ENCODE results near the gene SLC25A45.

Gene SLC25A45

GRCh38 chr11:65386307-65387140 is 4.1 kb upstream of the SLC25A45 start, which contains the start of gene FRMD8:
Gene FRMD8, plus strand, starts transcription at chr11:65386637. Its CDS starts 400 bp downstream, at chr11:65387037.
- DNase-seq: peak; percentile 90 to 94

- DNase-seq: peak in 1 of 2 donors; percentile 13
These were observed 1.9 kb upstream of the SLC25A45 start for GRCh38 chr11:65384301-65384889.

- no peak for DNase-seq
These were observed 1.3 kb upstream of the SLC25A45 start for GRCh38 chr11:65383778-65384177.

- no peak for DNase-seq
These were observed 440 bp upstream of the SLC25A45 start for GRCh38 chr11:65382804-65383368.

- DNase-seq: peak; percentile 67 to 74
These were observed 772 bp downstream of the SLC25A45 start for GRCh38 chr11:65381716-65382032.

GRCh38 chr11:65380460-65381119 is 1.9 kb downstream of the SLC25A45 start:
- no peak for DNase-seq

GRCh38 chr11:65379698-65380459 is 2.6 kb downstream of the SLC25A45 start:
- no peak for DNase-seq

GRCh38 chr11:65378928-65379638 is 3.4 kb downstream of the SLC25A45 start:
- no peak for DNase-seq

- DNase-seq: peak; percentile 56 to 65
These were observed 4.1 kb downstream of the SLC25A45 start for GRCh38 chr11:65378208-65378927.

GRCh38 chr11:65377777-65378176 is 4.7 kb downstream of the SLC25A45 start:
- no peak for DNase-seq

- no peak for DNase-seq
These were observed 5.4 kb downstream of the SLC25A45 start for GRCh38 chr11:65377036-65377435.

GRCh38 chr11:65376138-65376713 is 6.2 kb downstream of the SLC25A45 start:
- no peak for DNase-seq

GRCh38 chr11:65375012-65375411 is 7.4 kb downstream of the SLC25A45 start:
- DNase-seq: no peak

- no peak for DNase-seq
These were observed 8.4 kb downstream of the SLC25A45 start for GRCh38 chr11:65373839-65374580.

- no peak for DNase-seq
These were observed 11.8 kb downstream of the SLC25A45 start for GRCh38 chr11:65370659-65371049.

GRCh38 chr11:65366340-65366773 is 16.1 kb downstream of the SLC25A45 start:
- peak; percentile 60 to 79 for DNase-seq

- no peak for DNase-seq
These were observed 18.7 kb downstream of the SLC25A45 start for GRCh38 chr11:65363770-65364169.

GRCh38 chr11:65362966-65363365 is 19.5 kb downstream of the SLC25A45 start:
- no peak for DNase-seq

- peak; percentile 64 to 87 for DNase-seq
These were observed 20.0 kb downstream of the SLC25A45 start for GRCh38 chr11:65362320-65362931.

All from inflammatory macrophage (primary cell).